Body of pancreas (tissue), 4 donors: ENCODE measurements around the gene CDC25C.

Experiments used
- POLR2A ChIP-seq, 3 donors: fragments of 450-650 bp; IDR thresholded peaks; one replicate each; pipeline ENCODE4 v1.6.1; 2016; ENCODE audit warnings: antibody characterized with exemption in 3 of 3, mild to moderate bottlenecking in 2 of 3
- TF ChIP-seq, protein P1 (sequence below), 7 experiments: fragments of 450-650 bp in 4 of 7; fragments of 200-600 bp in 3 of 7; sonication (generic) in 3 of 7; IDR thresholded peaks; one replicate each; pipeline ENCODE4 v1.5.1; 2016 to 2019; ENCODE audit warnings: antibody characterized with exemption in 7 of 7

DNA sequence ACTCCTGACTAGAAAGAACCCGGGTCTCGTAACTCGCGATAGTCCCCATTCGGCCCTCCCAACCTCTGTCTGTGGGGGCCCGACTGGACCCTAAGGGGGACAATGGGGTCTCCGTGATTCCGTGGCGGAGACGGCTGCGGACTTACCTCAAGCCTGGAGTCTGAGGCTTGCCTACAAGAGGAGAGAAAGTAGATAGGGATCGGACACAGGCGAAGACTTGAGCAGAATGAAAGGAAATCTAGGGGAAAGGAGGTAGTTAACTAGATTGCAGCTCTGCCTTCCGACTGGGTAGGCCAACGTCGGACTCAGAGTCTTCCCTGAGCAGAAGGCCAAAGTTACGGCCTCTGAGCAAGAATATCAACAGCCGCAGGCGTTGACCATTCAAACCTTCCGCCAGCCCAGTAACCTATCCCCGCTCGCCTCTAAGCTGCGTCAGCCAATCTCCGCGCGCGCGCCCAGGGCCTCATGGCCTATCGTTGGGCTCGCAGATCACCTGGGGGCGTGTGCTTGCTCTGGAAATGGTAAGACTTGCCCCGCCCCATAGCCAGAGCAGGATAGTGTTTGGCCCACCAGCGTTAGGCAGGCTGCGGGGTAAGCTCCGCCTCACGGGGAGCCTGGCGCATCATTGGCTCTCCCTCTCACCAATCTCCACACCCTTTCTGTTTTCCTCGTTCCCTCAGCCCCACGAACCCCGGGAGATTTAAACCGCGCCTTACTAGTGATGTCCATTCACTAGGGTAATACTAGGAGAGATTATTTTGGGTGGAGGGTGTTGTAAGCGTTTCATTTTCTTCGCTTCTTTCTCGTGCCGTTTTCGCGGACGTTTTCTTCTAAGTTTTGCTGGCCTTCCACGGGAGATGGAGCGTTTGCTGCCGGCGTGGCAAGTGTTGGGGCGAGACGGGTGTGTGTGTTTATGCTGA lies at the start of gene CDC25C:
- TF ChIP-seq, protein P1, sequence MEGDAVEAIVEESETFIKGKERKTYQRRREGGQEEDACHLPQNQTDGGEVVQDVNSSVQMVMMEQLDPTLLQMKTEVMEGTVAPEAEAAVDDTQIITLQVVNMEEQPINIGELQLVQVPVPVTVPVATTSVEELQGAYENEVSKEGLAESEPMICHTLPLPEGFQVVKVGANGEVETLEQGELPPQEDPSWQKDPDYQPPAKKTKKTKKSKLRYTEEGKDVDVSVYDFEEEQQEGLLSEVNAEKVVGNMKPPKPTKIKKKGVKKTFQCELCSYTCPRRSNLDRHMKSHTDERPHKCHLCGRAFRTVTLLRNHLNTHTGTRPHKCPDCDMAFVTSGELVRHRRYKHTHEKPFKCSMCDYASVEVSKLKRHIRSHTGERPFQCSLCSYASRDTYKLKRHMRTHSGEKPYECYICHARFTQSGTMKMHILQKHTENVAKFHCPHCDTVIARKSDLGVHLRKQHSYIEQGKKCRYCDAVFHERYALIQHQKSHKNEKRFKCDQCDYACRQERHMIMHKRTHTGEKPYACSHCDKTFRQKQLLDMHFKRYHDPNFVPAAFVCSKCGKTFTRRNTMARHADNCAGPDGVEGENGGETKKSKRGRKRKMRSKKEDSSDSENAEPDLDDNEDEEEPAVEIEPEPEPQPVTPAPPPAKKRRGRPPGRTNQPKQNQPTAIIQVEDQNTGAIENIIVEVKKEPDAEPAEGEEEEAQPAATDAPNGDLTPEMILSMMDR (IDR thresholded peaks at IDR 0.05): no peak
- TF ChIP-seq POLR2A (IDR thresholded peaks at IDR 0.05): no peak
